Hematopoietic multipotent progenitor cell treated with erythropoietin and hydrocortisone succinate and interleukin-3 and kit ligand, for 6 days (in vitro differentiated cells): ENCODE measurements around the gene MT1F.
"Not testable (repeated sequence)": the region's sequence is repeated elsewhere in the genome, so short reads cannot be mapped to it uniquely, and the experiment has no call there.

Experiments
- DNase-seq: peaks from one replicate; pipeline ENCODE4 v3.0.0-alpha.2; 2015

Gene MT1F

GRCh38 chr16:56645838-56646237, 11.9 kb upstream of the MT1F start:
- no peak for DNase-seq

- DNase-seq = no peak
Observed at GRCh38 chr16:56647641-56648431, 9.9 kb upstream of the MT1F start.

- DNase-seq = no peak
Observed at GRCh38 chr16:56649271-56649670, 8.5 kb upstream of the MT1F start.

GRCh38 chr16:56649820-56650219, 7.9 kb upstream of the MT1F start:
- no peak for DNase-seq

GRCh38 chr16:56651586-56651985, 6.2 kb upstream of the MT1F start, which contains the start of gene MT1B:
Gene MT1B (plus strand): TSS chr16:56651886. CDS start chr16:56651954, 68 bp downstream.
- no peak for DNase-seq

GRCh38 chr16:56652600-56652999, 5.2 kb upstream of the MT1F start:
- no peak for DNase-seq

- DNase-seq = no peak
Observed at GRCh38 chr16:56653218-56653617, 4.5 kb upstream of the MT1F start.

- no peak for DNase-seq
Observed at GRCh38 chr16:56658327-56658875, 642 bp downstream of the MT1F start.

GRCh38 chr16:56662357-56663354, 4.9 kb downstream of the MT1F start:
- no peak for DNase-seq

- no peak for DNase-seq
Observed at GRCh38 chr16:56664506-56664905, 6.7 kb downstream of the MT1F start.

- not testable (repeated sequence) for DNase-seq
Observed at GRCh38 chr16:56665286-56666261, 7.8 kb downstream of the MT1F start.

- DNase-seq = peak; percentile 77
Observed at GRCh38 chr16:56667581-56668571, 10.1 kb downstream of the MT1F start, which contains the start of gene MT1G. Gene MT1G (minus strand): TSS chr16:56668065. CDS start chr16:56667993, 72 bp downstream.

- peak; percentile 71 for DNase-seq
Observed at GRCh38 chr16:56669005-56669839, 11.5 kb downstream of the MT1F start, which contains the start of gene MT1H. Gene MT1H (plus strand): TSS chr16:56669814. CDS start chr16:56669885, 71 bp downstream.

- DNase-seq = no peak
Observed at GRCh38 chr16:56669840-56670619, 12.3 kb downstream of the MT1F start.

GRCh38 chr16:56670620-56670934, 12.8 kb downstream of the MT1F start:
- no peak for DNase-seq

- DNase-seq = not testable (repeated sequence)
Observed at GRCh38 chr16:56671691-56672090, 13.9 kb downstream of the MT1F start.

GRCh38 chr16:56672171-56672570, 14.4 kb downstream of the MT1F start:
- not testable (repeated sequence) for DNase-seq

GRCh38 chr16:56672761-56673536, 15.2 kb downstream of the MT1F start:
- DNase-seq = no peak
